GM12878 (cell line): Measurements from ENCODE around the gene ZNF688. TPM values are rescaled to one million over a fixed set of nuclear protein-coding genes. Genes with fewer than 3 reads are reported as not detected.

Experiments
- ATAC-seq: fragments of 200-7000 bp; cut with Tn5 transposase; 3 replicates; pipeline ENCODE4 v1.9.1; 2020; ENCODE audit warnings: mild to moderate bottlenecking, moderate library complexity
- BruUV-seq: library from RNA; stranded (reverse); fragments of 400-500 nt; replicated peaks from 2 replicates; lab custom pipeline; 2021; lab: Mats Ljungman, UMichigan
- CTCF ChIA-PET: fragments of 300-600 bp; sonication (Branson Sonifier 250); formaldehyde crosslinking; extraction: SDS; loops from one replicate; lab custom pipeline; 2021; ENCODE audit warnings: inconsistent platforms; lab: Yijun Ruan, JAX
- POLR2A ChIA-PET: fragments of 350-600 bp; formaldehyde crosslinking; extraction: SDS; loops from one replicate; lab custom pipeline; 2021; ENCODE audit warnings: inconsistent platforms; lab: Charles Lee
- RAD21 ChIA-PET: fragments of 300-600 bp; sonication (Branson Sonifier 250); formaldehyde crosslinking; loops from one replicate; lab custom pipeline; 2023; ENCODE audit warnings: antibody characterized with exemption; ENCODE audit not compliant: unreplicated experiment; lab: Charles Lee
- SMC1A ChIA-PET: fragments of 300-600 bp; sonication (Branson Sonifier 250); formaldehyde crosslinking; loops from one replicate; lab custom pipeline; 2023; ENCODE audit not compliant: unreplicated experiment, uncharacterized antibody; lab: Charles Lee
- DNase-seq: peaks from one replicate; pipeline ENCODE4 v3.0.0-alpha.2; 2011; ENCODE audit warnings: low read depth, low spot score
- FAIRE-seq: peaks from 3 replicates; lab custom pipeline; 2011; peaks lifted over from hg19 to GRCh38; lab: Jason Lieb, UNC
- H2AFZ ChIP-seq: 2 replicates; pipeline ENCODE4 v1.6.0; 2011; ENCODE audit warnings: low read depth, low read length, control low read depth; ENCODE audit not compliant: control insufficient read depth
- H3K27ac ChIP-seq: 2 replicates; pipeline ENCODE4 v1.5.1; 2011; ENCODE audit warnings: control low read depth; ENCODE audit not compliant: control insufficient read depth, insufficient read depth
- H3K27me3 ChIP-seq, 2 experiments: replicated peaks in 1 of 2; 2 replicates each; pipeline versions ENCODE4 v1.6.0 to v1.6.1; 2011; ENCODE audit warnings: low read length in 1 of 2; ENCODE audit not compliant: control insufficient read depth in 2 of 2, insufficient read depth in 2 of 2
- H3K36me3 ChIP-seq, 2 experiments: 2 replicates each; pipeline ENCODE4 v1.5.1; 2011; ENCODE audit warnings: low read length in 1 of 2; ENCODE audit not compliant: control insufficient read depth in 2 of 2, insufficient read depth in 2 of 2
- H3K4me1 ChIP-seq: 2 replicates; pipeline ENCODE4 v1.6.1; 2011; ENCODE audit warnings: mild to moderate bottlenecking, low read length, moderate library complexity, mixed read lengths; ENCODE audit not compliant: control insufficient read depth, insufficient read depth
- H3K4me2 ChIP-seq: 2 replicates; pipeline ENCODE4 v1.6.0; 2011; ENCODE audit warnings: control low read depth; ENCODE audit not compliant: control insufficient read depth, insufficient read depth
- H3K4me3 ChIP-seq: fragments of 200-600 bp; sonication (generic); 2 replicates; pipeline ENCODE4 v1.5.1; 2016
- H3K79me2 ChIP-seq: 2 replicates; pipeline ENCODE4 v1.6.0; 2011; ENCODE audit warnings: low read length; ENCODE audit not compliant: control insufficient read depth, insufficient read depth
- H3K9ac ChIP-seq: 2 replicates; pipeline ENCODE4 v1.8.0; 2011; ENCODE audit warnings: low read length, control low read depth, mixed read lengths; ENCODE audit not compliant: control insufficient read depth, insufficient read depth
- H3K9me3 ChIP-seq: replicated peaks from 3 replicates; pipeline ENCODE4 v1.5.1; 2011; ENCODE audit warnings: mild to moderate bottlenecking, low read length; ENCODE audit not compliant: control insufficient read depth, insufficient read depth
- H4K20me1 ChIP-seq: 2 replicates; pipeline ENCODE4 v1.6.0; 2011; ENCODE audit not compliant: control insufficient read depth, insufficient read depth
- POLR2AphosphoS2 ChIP-seq: IDR thresholded peaks from 2 replicates; pipeline ENCODE4 v1.6.1; 2011; ENCODE audit warnings: low read depth, mild to moderate bottlenecking, low read length, improper control_type of control experiment, moderate library complexity
- ZBED1 ChIP-seq: IDR thresholded peaks from 2 replicates; pipeline ENCODE4 v1.6.1; 2016; ENCODE audit warnings: borderline replicate concordance
- ZZZ3 ChIP-seq: IDR thresholded peaks from 2 replicates; pipeline ENCODE4 v1.6.1; 2011; ENCODE audit warnings: low read depth; ENCODE audit not compliant: control insufficient read depth, insufficient read length
- WGBS: methylation state at CpG from one replicate; pipeline ENCODE4 v1.1.6; 2016; ENCODE audit warnings: low lambda C conversion rate; ENCODE audit not compliant: insufficient replicate concordance, insufficient coverage; ENCODE audit errors: missing lambda C conversion rate; 5-methylcytosine and 5-hydroxymethylcytosine counted together
- in situ Hi-C: fragments of 300-500 bp; cut with MboI; formaldehyde crosslinking; loops from 9 replicates; pipeline ENCODE4 v1.14.3; 2018; ENCODE audit warnings: mixed read lengths
- intact Hi-C: fragments of 100-400 bp; cut with micrococcal nuclease; formaldehyde crosslinking; loops from one replicate; pipeline ENCODE4 v1.14.2; 2022; ENCODE audit not compliant: unreplicated experiment
- polyA plus RNA-seq, 11 experiments: library from polyadenylated mRNA; depleted of rRNA in 4 of 11; unstranded in 6 of 11; stranded (reverse) in 5 of 11; fragments of >200 nt; fragmentation: Nextera tagmentation in 4 of 11; fragmentation: Illumina TruSeq in 1 of 11; extraction: Ambion mirVana in 4 of 11; extraction: Trizol in 1 of 11; gene quantifications; 1 replicate in 1 of 11; 2 replicates in 10 of 11; pipeline versions ENCODE4 v1.2.1 to v1.2.3, GENCODE V29; 2011 to 2016; ENCODE audit warnings: inconsistent platforms in 2 of 11, missing spikeins in 2 of 11, low read depth in 1 of 11
- total RNA-seq, 4 experiments: library from RNA; depleted of rRNA in 3 of 4; stranded (reverse); fragments of >200 nt in 3 of 4; fragmentation: Illumina TruSeq in 1 of 4; extraction: Trizol in 1 of 4; gene quantifications; 2 replicates each; pipeline versions ENCODE4 v1.2.1 to v1.2.3, GENCODE V29; 2013 to 2021
- TF ChIP-seq, protein P1 (sequence below): IDR thresholded peaks from 2 replicates; pipeline ENCODE4 v1.6.1; 2011; ENCODE audit warnings: low read depth, low read length, improper control_type of control experiment, borderline replicate concordance
- TF ChIP-seq, protein P2 (sequence below): fragments of 450-650 bp; IDR thresholded peaks from 2 replicates; pipeline ENCODE4 v1.6.1; 2016; ENCODE audit warnings: mild to moderate bottlenecking

Gene ZNF688
- total and polyA plus RNA-seq, 10 of the 15 experiments (the other 5 are each of a cell fraction or from before 2014, with no cell fraction given), result 0.14 to 17.4 (median 10.6) TPM

DNA sequence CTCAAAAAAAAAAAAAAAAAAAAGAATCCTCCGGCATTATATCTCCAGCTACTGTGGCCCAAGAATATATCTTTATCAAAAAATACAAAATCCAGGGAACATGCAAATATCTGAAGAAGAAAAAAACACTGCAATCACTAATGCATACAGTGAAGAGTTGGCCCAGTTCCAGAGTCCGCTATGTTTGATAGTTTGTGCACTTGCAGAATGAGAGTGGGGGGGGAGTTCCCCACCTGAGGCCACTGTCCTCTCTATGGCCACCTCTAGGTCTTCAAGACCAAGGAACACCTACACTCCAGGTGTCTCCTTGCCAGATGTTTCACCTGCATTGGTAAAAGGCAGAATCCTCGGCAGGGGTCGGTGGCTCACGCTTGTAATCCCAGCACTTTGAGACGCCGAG is 9.9 kb upstream of the ZNF688 start (continued):
- TF ChIP-seq ZZZ3, result no peak

DNA sequence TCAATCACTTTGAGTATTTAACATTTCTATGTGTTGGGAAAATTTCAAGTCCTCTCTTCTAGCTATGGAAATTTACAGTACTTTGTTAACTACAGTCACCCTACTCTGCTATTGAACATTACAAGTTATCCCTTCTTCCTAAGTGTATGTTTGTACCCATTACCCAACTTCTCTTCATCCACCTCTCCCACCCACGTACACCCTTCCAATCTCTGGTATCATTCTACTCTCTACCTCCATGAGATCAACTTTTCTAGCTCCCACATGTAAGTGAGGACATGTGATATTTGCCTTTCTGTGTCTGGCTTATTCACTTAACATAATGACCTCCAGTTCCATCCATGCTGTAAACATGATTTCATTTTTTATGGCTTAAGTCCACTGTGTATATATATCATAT is 3.2 kb upstream of the ZNF688 start:
- RAD21 ChIA-PET, result interaction anchor here (1.2 kb wide), 1 partner anchor 17 kb away, joined by 3 read pairs; no protein-coding TSS in a partner anchor
- Histone ChIP-seq H4K20me1 (no peaks in the 10 kb centered on the region), H2AFZ (no peak overlapping the region), H3K4me2 (no peak overlapping the region), H3K79me2 (peaks cover 11% of the 10 kb centered on the region), H3K9ac (no peak overlapping the region), H3K4me3 (no peak overlapping the region), H3K9me3 (no peaks in the 10 kb centered on the region), H3K36me3 (peaks cover 0 to 7% of the 10 kb centered on the region in 2 experiments; a peak in 1 of 4 replicates), H3K27me3 (no peaks in the 10 kb centered on the region), H3K27ac (no peak overlapping the region), H3K4me1 (peaks cover 5% of the 10 kb centered on the region; the same call in 1 of the 2 replicates)
- ATAC-seq, result no peak
- DNase-seq, result no peak
- no peak for FAIRE-seq
- CTCF ChIA-PET, result interaction anchor here (1.0 to 1.2 kb wide), 3 partner anchors 24 to 118 kb away, joined by 3 to 4 read pairs (median 3); no protein-coding TSS in a partner anchor
- WGBS, result 100% methylated on average over 1 of the region's 1 CpG
- intact Hi-C loops (loop anchor here (10.0 kb wide), 1 partner anchor 80 kb away; the partner anchor contains the start of genes FBRS and PRR14), in situ Hi-C loops (no loop called here)
- TF ChIP-seq POLR2AphosphoS2 (no peak), ZBED1 (no peak)
- TF ChIP-seq, protein P1, sequence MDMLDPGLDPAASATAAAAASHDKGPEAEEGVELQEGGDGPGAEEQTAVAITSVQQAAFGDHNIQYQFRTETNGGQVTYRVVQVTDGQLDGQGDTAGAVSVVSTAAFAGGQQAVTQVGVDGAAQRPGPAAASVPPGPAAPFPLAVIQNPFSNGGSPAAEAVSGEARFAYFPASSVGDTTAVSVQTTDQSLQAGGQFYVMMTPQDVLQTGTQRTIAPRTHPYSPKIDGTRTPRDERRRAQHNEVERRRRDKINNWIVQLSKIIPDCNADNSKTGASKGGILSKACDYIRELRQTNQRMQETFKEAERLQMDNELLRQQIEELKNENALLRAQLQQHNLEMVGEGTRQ, result no peak
- TF ChIP-seq, protein P2, sequence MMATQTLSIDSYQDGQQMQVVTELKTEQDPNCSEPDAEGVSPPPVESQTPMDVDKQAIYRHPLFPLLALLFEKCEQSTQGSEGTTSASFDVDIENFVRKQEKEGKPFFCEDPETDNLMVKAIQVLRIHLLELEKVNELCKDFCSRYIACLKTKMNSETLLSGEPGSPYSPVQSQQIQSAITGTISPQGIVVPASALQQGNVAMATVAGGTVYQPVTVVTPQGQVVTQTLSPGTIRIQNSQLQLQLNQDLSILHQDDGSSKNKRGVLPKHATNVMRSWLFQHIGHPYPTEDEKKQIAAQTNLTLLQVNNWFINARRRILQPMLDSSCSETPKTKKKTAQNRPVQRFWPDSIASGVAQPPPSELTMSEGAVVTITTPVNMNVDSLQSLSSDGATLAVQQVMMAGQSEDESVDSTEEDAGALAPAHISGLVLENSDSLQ, result no peak
- SMC1A ChIA-PET, result interaction anchor here (0.9 to 1.2 kb wide), 2 partner anchors 11 to 24 kb away, joined by 3 to 4 read pairs; no protein-coding TSS in a partner anchor
- no TSS peak for BruUV-seq
- POLR2A ChIA-PET, result interaction anchor here (1.3 to 1.5 kb wide), 2 partner anchors 11 to 17 kb away, joined by 3 to 4 read pairs; partner anchors contain the start of gene ZNF785
